Transverse colon (tissue), 3 donors: ENCODE data around the gene ADAM11.
A peak's percentile ranks its signal among the peaks of the same experiment; 100 is the strongest.

Experiments
- CTCF ChIP-seq, 5 experiments: fragments of 200-600 bp in 3 of 5; fragments of 450-650 bp in 2 of 5; sonication (generic) in 3 of 5; IDR thresholded peaks; 1 replicate in 2 of 5; 2 replicates in 3 of 5; pipeline ENCODE4 v1.5.1; 2016 to 2017; ENCODE audit warnings: antibody characterized with exemption in 5 of 5, inconsistent platforms in 3 of 5, mild to moderate bottlenecking in 2 of 5, moderate library complexity in 1 of 5
- EP300 ChIP-seq: sonication (generic); formaldehyde crosslinking; IDR thresholded peaks from one replicate; pipeline ENCODE4 v1.6.1; 2017; ENCODE audit warnings: antibody characterized with exemption, low read depth
- POLR2A ChIP-seq: fragments of 450-650 bp; IDR thresholded peaks from one replicate; pipeline ENCODE4 v1.6.1; 2016; ENCODE audit warnings: antibody characterized with exemption, mild to moderate bottlenecking, moderate library complexity

GRCh38 chr17:44804302-44805089 lies 45.7 kb downstream of the ADAM11 start:
- no peak for TF ChIP-seq CTCF (IDR thresholded peaks at IDR 0.05)
- TF ChIP-seq POLR2A: no peak
- peak; percentile 72 for TF ChIP-seq EP300
